SK-N-SH (cell line): ENCODE data around the gene PPP2CA.

Source experiments
- FOXJ3 ChIP-seq: sonication (generic); formaldehyde crosslinking; IDR thresholded peaks from 2 replicates; pipeline ENCODE4 v1.5.1; 2020; ENCODE audit warnings: mild to moderate bottlenecking, missing genetic modification reagents
- JUND ChIP-seq: IDR thresholded peaks from 2 replicates; pipeline ENCODE4 v1.4.0; 2012
- TF ChIP-seq, protein P1 (sequence below): fragments of 200-600 bp; sonication (generic); IDR thresholded peaks from 2 replicates; pipeline ENCODE4 v1.6.1; 2017; ENCODE audit warnings: antibody characterized with exemption, mild to moderate bottlenecking, moderate library complexity

DNA sequence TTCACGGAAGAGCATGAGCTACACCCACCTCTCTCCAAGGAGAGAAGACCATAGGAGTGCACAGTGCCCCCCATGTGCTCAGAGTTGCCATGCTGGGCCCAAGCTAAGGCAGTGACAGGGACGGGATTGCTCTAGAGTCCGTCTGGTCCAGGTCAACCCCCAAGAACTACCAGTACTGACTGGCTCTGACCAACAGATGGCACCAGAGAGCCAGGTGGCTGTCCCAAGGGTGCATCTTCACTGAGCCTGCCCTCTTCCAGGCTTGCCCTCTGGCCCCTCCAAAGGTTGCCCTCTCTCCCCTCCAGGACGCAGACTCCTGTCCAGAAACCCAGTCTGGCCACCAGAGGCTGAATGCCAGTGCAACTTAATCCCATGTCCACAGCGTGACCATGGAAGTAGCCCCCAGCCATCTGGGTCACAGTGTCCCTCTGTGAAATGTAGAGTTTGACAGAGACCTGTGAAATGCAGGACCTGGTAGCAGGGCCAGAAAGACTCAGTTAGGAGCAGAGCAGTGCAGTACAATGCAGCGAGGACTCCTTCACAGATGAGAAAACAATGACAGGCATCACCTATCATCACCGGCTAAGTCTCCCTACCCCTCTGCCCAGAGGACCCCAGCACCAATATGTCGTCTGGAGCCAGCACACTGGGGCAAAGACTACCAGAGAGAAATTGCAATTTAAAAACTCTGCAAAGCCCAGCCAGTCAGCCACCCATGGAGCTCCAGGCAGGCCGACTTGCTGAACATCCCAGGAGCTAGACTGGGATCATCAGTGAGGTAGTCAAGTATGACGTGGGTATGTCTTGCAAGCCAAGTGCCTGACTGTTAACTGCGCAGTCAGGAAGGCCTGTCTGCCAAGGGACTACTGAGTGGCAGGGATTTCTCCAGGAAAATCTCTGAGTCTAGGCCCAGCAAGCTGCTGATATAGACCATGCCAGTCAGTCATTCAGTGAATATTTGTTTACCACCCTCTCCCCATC lies 41.4 kb downstream of the PPP2CA start:
- TF ChIP-seq, protein P1, sequence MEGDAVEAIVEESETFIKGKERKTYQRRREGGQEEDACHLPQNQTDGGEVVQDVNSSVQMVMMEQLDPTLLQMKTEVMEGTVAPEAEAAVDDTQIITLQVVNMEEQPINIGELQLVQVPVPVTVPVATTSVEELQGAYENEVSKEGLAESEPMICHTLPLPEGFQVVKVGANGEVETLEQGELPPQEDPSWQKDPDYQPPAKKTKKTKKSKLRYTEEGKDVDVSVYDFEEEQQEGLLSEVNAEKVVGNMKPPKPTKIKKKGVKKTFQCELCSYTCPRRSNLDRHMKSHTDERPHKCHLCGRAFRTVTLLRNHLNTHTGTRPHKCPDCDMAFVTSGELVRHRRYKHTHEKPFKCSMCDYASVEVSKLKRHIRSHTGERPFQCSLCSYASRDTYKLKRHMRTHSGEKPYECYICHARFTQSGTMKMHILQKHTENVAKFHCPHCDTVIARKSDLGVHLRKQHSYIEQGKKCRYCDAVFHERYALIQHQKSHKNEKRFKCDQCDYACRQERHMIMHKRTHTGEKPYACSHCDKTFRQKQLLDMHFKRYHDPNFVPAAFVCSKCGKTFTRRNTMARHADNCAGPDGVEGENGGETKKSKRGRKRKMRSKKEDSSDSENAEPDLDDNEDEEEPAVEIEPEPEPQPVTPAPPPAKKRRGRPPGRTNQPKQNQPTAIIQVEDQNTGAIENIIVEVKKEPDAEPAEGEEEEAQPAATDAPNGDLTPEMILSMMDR, result peak; percentile 84
- TF ChIP-seq FOXJ3 (CRISPR knock-in tag) (no peak), JUND (no peak)
